Fibroblast of the aortic adventitia (primary cell): ENCODE data around the gene SLC51A. TPM values are rescaled to one million over a fixed set of nuclear protein-coding genes. Genes with fewer than 3 reads are reported as not detected.
"Not testable (repeated sequence)": the region's sequence is repeated elsewhere in the genome, so short reads cannot be mapped to it uniquely, and the experiment has no call there.

Experiments used
- DNase-seq: peaks from one replicate; pipeline ENCODE4 v3.0.0-alpha.2; 2010; ENCODE audit warnings: low read depth
- H3K4me3 ChIP-seq: 2 replicates; pipeline ENCODE4 v1.5.1; 2011; ENCODE audit warnings: low read depth, mild to moderate bottlenecking, control low read depth, low read length, moderate library complexity
- CTCF ChIP-seq: IDR thresholded peaks from 2 replicates; pipeline ENCODE4 v1.5.1; 2011; ENCODE audit warnings: mild to moderate bottlenecking, low read length, control low read depth, inconsistent platforms; ENCODE audit not compliant: insufficient read depth
- total RNA-seq: library from RNA; depleted of rRNA; stranded (reverse); fragments of >200 nt; gene quantifications from 2 replicates; pipeline ENCODE4 v1.2.3, GENCODE V29; 2012; ENCODE audit warnings: low replicate concordance

Gene SLC51A
- total RNA-seq, 1 donor, result not detected

DNA sequence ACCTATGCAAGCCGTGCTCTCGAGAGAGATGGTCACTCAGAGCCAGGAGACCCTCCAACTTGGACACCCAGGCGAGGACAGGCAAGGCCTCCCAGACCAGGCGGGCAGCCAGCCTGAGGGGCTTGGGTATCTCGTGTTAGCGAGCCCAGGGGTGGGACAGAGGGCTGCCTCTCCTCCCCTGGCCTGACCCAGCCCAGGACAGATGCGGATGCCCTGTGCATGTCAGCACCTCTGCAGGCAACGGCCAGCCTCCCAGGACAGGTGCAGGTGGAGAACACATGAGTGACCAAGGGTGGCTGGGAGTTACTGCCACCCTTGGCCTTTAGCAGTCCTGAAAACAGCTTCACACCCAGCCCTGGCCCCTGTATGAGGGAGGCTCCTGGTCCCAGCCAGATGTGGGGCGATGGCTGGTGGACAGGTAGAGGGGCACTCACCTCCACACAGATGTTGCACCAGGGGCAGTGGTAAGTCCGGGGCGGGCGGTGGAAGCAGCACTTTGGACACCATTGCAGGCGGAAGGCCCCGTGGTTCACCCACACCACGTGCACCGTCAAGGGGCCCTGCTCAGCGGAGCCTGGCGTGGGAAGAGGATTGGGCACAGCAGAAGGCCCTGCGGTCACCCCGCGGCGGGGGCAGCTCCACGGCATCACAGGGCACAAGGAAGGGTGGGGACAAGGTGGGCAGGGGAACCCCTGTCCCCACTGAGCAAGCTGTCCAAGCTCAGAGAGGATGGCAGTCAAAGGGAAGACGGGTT, 7.2 kb upstream of the SLC51A start:
- DNase-seq, result no peak
- TF ChIP-seq CTCF, result no peak
- H3K4me3 ChIP-seq, result no peak overlapping the region

- not testable (repeated sequence) for DNase-seq, H3K4me3 ChIP-seq
Measured at GRCh38 chr3:196209944-196210672, 6.2 kb upstream of the SLC51A start.

DNA sequence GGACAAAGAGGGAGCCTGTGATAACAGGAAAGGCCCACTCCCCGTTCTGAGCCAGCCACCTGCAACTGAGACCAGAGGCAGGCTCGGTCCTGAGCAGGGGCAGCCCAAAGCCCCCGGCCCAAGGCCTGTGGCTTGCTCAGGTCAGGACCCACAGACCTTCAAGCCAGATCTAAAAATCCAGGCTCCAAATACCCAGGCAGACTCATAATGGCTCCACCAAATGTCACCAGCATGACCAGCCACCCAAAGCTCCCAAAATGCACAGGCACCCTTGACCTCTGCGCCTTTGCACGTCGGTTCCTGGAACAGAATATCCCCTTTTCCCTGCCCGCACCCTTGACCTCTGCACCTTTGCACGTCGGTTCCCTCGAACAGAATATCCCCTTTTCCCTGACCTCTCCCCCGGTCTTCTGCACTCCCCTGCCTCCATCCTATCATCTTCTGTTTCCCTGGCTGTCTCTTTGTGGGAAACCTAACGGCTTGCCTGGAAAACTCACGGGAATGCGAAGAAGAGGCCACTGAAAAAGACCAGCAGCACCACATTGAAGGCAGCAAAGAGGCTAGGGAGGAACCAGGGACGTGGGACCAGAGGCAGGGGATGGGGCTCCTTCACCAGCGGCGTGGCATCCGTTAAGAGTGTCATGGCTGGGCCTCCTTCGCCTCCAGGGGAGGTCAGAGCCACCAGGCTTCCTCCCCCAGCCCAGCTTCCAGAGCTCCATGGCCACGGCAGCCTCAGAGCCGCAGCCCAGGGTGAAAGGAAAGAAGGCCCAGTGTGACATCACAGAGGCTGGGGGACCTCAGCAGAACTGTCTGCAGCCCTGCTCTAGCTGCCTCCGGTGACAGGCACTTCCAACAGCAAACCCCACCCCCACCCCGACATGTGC, 5.4 kb upstream of the SLC51A start, which contains the start of gene ZDHHC19:
TSS of gene ZDHHC19 (minus strand) at position 728 of the 884 bp plus-strand sequence. CDS start at position 643, 85 bp downstream.
- no peak for DNase-seq
- H3K4me3 ChIP-seq, result no peak within 1 kb of the TSS
- no peak for TF ChIP-seq CTCF

DNA sequence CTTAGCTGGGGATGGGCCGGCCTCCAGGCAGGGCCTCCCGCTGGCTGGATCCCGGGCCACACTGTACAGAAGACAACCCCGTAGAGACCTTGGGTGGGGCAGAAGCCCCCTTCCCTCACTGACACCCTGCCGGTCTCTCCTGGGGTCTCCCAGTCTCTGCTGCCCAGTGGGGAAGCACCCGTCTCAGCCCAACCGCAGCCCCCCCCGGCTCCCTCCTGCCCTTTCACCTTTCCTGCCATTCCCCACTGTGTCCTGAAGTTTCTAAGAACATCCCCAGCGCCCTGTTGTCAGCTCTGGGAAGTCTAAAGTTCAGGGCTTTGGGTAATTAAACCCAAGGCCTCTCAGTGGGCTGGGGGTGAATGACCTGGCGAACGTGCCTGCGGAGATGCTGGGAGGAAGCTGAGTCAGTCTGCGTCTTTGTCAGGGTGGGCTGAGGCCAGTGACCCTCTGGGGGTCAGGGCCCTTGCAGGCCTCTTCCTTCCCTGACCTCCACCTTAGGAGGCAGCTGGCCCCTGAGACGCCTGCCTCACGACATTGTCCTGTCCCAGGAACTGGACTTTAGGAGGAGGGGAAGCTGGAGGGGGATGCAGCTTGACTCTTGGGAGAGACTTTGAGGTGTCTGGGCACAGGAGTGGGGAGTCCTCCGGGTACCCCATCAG, 1.4 kb upstream of the SLC51A start:
- no peak for DNase-seq
- H3K4me3 ChIP-seq, result no peak overlapping the region

GRCh38 chr3:196215493-196216020, 777 bp upstream of the SLC51A start:
- no peak for DNase-seq
- no peak overlapping the region for H3K4me3 ChIP-seq
- no peak for TF ChIP-seq CTCF

More for the DNA sequence above, 1.4 kb upstream of the SLC51A start:
- no peak for TF ChIP-seq CTCF

GRCh38 chr3:196216681-196217211, 412 bp downstream of the SLC51A start:
- DNase-seq, result no peak
- no peak for TF ChIP-seq CTCF
- no peak overlapping the region for H3K4me3 ChIP-seq
